OCI-LY1 (cell line): ENCODE results near the gene TM4SF4.

Experiments used
- EZH2 ChIP-seq: fragments of 200-600 bp; sonication (generic), shearing (Covaris generic); IDR thresholded peaks from 2 replicates; pipeline ENCODE4 v1.8.0; 2017; ENCODE audit warnings: borderline replicate concordance, mixed run types, mild to moderate bottlenecking, antibody characterized with exemption, low read length, moderate library complexity, mixed read lengths
- TF ChIP-seq, protein P1 (sequence below): fragments of 200-600 bp; sonication (generic), shearing (Covaris generic); IDR thresholded peaks from 2 replicates; pipeline ENCODE4 v1.5.1; 2017; ENCODE audit warnings: mild to moderate bottlenecking, antibody characterized with exemption, low read length, moderate library complexity, mixed read lengths

DNA sequence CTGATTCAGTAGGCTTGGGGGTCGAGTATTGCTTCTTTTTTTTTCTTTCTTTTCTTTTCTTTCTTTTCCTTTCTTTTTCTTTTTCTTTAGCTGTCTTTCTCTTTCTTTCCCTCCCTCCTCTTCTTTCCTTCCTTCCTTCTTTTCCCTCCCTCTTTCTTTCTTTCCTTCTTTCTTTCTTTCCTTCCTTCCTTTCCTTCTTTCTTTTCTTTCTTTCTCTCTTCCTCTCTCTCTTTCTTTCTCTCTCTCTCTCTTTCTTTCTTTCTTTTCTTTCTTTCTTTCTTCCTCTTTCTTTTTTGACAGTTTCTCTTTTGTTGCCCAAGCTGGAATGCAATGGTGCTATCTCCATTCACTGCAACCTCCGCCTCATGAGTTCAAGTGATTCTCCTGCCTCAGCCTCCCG lies 36.0 kb downstream of the TM4SF4 start:
- TF ChIP-seq, protein P1, sequence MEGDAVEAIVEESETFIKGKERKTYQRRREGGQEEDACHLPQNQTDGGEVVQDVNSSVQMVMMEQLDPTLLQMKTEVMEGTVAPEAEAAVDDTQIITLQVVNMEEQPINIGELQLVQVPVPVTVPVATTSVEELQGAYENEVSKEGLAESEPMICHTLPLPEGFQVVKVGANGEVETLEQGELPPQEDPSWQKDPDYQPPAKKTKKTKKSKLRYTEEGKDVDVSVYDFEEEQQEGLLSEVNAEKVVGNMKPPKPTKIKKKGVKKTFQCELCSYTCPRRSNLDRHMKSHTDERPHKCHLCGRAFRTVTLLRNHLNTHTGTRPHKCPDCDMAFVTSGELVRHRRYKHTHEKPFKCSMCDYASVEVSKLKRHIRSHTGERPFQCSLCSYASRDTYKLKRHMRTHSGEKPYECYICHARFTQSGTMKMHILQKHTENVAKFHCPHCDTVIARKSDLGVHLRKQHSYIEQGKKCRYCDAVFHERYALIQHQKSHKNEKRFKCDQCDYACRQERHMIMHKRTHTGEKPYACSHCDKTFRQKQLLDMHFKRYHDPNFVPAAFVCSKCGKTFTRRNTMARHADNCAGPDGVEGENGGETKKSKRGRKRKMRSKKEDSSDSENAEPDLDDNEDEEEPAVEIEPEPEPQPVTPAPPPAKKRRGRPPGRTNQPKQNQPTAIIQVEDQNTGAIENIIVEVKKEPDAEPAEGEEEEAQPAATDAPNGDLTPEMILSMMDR = no peak
- TF ChIP-seq EZH2 = no peak
